ENCODE data around the gene ASB2. TPM values are rescaled to one million over a fixed set of nuclear protein-coding genes. Genes with fewer than 3 reads are reported as not detected.

The ASB2 gene
- total RNA-seq, 3 donors from 2014 or later (not counting 1 experiment from before 2014, with no cell fraction given) = 3.7 to 7.2 (median 4.8) TPM

GRCh38 chr14:93888995-93889394, 87.4 kb downstream of the ASB2 start:
- peaks cover 20 to 36% of the 10 kb centered on the region in 2 donors for H3K27me3 Mint-ChIP-seq (ENCODE audit: low read depth in 2 of 2)
- 75% methylated on average over 10 of the region's 12 CpGs for WGBS (ENCODE audit: insufficient coverage)
- no peak for DNase-seq

GRCh38 chr14:93884950-93885349, 91.4 kb downstream of the ASB2 start:
- 0% methylated on average over 1 of the region's 1 CpG for WGBS (ENCODE audit: insufficient coverage)
- peaks cover 9 to 12% of the 10 kb centered on the region in 2 donors for H3K4me1 Mint-ChIP-seq
- ATAC-seq (peak in 1 of 3 donors; percentile 32), DNase-seq (no peak)
- intact Hi-C loops (cut with micrococcal nuclease) = no loop called here
- Histone ChIP-seq H3K4me1 (ENCODE audit: control insufficient read depth, insufficient read depth, low read length) (peaks cover 5% of the 10 kb centered on the region), H3K27ac (ENCODE audit: low read length) (no peak overlapping the region), H3K9me3 (ENCODE audit: control insufficient read depth, insufficient read depth, low read length) (no peaks in the 10 kb centered on the region), H3K4me3 (ENCODE audit: low read length) (no peak overlapping the region), H3K36me3 (ENCODE audit: control insufficient read depth, insufficient read depth, low read length) (no peaks in the 10 kb centered on the region), H3K27me3 (ENCODE audit: control insufficient read depth, insufficient read depth, low read length) (peaks cover 2% of the 10 kb centered on the region)
- H3K4me3 Mint-ChIP-seq = peak overlapping the region; percentile 4
- H3K27me3 Mint-ChIP-seq (ENCODE audit: low read depth in 2 of 2) = peaks cover 28 to 40% of the 10 kb centered on the region in 2 donors
- peaks cover 0 to 5% of the 10 kb centered on the region in 2 donors for H3K9me3 Mint-ChIP-seq
- no peak overlapping the region for H3K27ac Mint-ChIP-seq
- no peaks in the 10 kb centered on the region for H3K36me3 Mint-ChIP-seq
- TF ChIP-seq CTCF (IDR thresholded peaks at IDR 0.05) = no peak

More at GRCh38 chr14:93888995-93889394, 87.4 kb downstream of the ASB2 start:
- Mint-ChIP-seq H3K36me3 (no peaks in the 10 kb centered on the region), H3K27ac (no peak overlapping the region), H3K4me3 (no peak overlapping the region), H3K9me3 (peaks cover 0 to 5% of the 10 kb centered on the region in 2 donors), H3K4me1 (peaks cover 9 to 12% of the 10 kb centered on the region in 2 donors)
- H3K4me3 ChIP-seq (ENCODE audit: low read length) = no peak overlapping the region
- no peak overlapping the region for H3K27ac ChIP-seq (ENCODE audit: low read length)
- no peaks in the 10 kb centered on the region for H3K36me3 ChIP-seq (ENCODE audit: control insufficient read depth, insufficient read depth, low read length)
- no peak for ATAC-seq
- no peak for TF ChIP-seq CTCF (IDR thresholded peaks at IDR 0.05)
- no peaks in the 10 kb centered on the region for H3K9me3 ChIP-seq (ENCODE audit: control insufficient read depth, insufficient read depth, low read length)
- H3K4me1 ChIP-seq (ENCODE audit: control insufficient read depth, insufficient read depth, low read length) = peaks cover 5% of the 10 kb centered on the region
- intact Hi-C loops (cut with micrococcal nuclease) = no loop called here
- peaks cover 2% of the 10 kb centered on the region for H3K27me3 ChIP-seq (ENCODE audit: control insufficient read depth, insufficient read depth, low read length)

Other genes with a start within 250 kb of the ASB2 start
- not detected for gene PRIMA1, start 188.1 kb downstream of the ASB2 start, total RNA-seq
- gene FAM181A, start 49.2 kb downstream of the ASB2 start, total RNA-seq = not detected
- gene CCDC197, start 20.7 kb upstream of the ASB2 start, total RNA-seq = not detected
- under 1 TPM in 2 of 3 donors, not detected in 1; 0.09 to 0.13 TPM for gene OTUB2, start 49.8 kb upstream of the ASB2 start, total RNA-seq
- gene DDX24, start 104.6 kb upstream of the ASB2 start, total RNA-seq = 100 to 1,000 TPM; 250 to 357 (median 296) TPM
- gene IFI27L1, start 104.7 kb upstream of the ASB2 start, total RNA-seq = 10 to 100 TPM; 10.1 to 15.1 (median 12.1) TPM
- gene IFI27, start 134.2 kb upstream of the ASB2 start, total RNA-seq = 1 to 10 TPM in 1 of 3 donors, under 1 TPM in 2; 0.47 to 1.3 (median 0.52) TPM
- 10 to 100 TPM; 36.3 to 55.1 (median 39.8) TPM for gene IFI27L2, start 153.0 kb upstream of the ASB2 start, total RNA-seq
- under 1 TPM in 2 of 3 donors, not detected in 1; 0.52 to 0.58 TPM for gene PPP4R4, start 197.8 kb upstream of the ASB2 start, total RNA-seq